DND-41 (cell line): ENCODE results near the gene ECPAS.
"Not testable (repeated sequence)": the region's sequence is repeated elsewhere in the genome, so short reads cannot be mapped to it uniquely, and the experiment has no call there.

ENCODE experiments used
- ATAC-seq: fragments of 200-7000 bp; cut with Tn5 transposase; 3 replicates; pipeline ENCODE4 v1.9.1; 2021; ENCODE audit warnings: low read depth; ENCODE audit not compliant: insufficient read depth
- DNase-seq: peaks from one replicate; pipeline ENCODE4 v3.0.0-alpha.2; 2020
- H2AFZ ChIP-seq: 2 replicates; pipeline ENCODE4 v1.6.0; 2012; ENCODE audit warnings: low read depth, low read length
- H3K27ac ChIP-seq: 2 replicates; pipeline ENCODE4 v1.5.1; 2012; ENCODE audit warnings: low read length, inconsistent platforms
- H3K27me3 ChIP-seq: fragments of 200-600 bp; sonication (generic); 2 replicates; pipeline ENCODE4 v1.6.0; 2012; ENCODE audit warnings: low read length, mild to moderate bottlenecking, inconsistent platforms; ENCODE audit not compliant: insufficient read depth, poor library complexity
- H3K36me3 ChIP-seq: 2 replicates; pipeline ENCODE4 v1.5.1; 2012; ENCODE audit warnings: low read length, inconsistent platforms; ENCODE audit not compliant: insufficient read depth
- H3K4me1 ChIP-seq: 2 replicates; pipeline ENCODE4 v1.5.1; 2012; ENCODE audit warnings: mild to moderate bottlenecking, low read length; ENCODE audit not compliant: insufficient read depth
- H3K4me2 ChIP-seq: 2 replicates; pipeline ENCODE4 v1.6.0; 2012; ENCODE audit warnings: mild to moderate bottlenecking, moderate library complexity, low read length, inconsistent platforms; ENCODE audit not compliant: insufficient read depth
- H3K4me3 ChIP-seq, 2 experiments: fragments of 200-600 bp in 1 of 2; shearing (Covaris generic) in 1 of 2; 2 replicates each; pipeline ENCODE4 v1.5.1; 2012 to 2016; ENCODE audit warnings: inconsistent platforms in 2 of 2, low read length in 2 of 2, mild to moderate bottlenecking in 2 of 2, low read depth in 1 of 2, moderate library complexity in 1 of 2
- H3K79me2 ChIP-seq: 2 replicates; pipeline ENCODE4 v1.6.0; 2012; ENCODE audit warnings: low read length, inconsistent platforms; ENCODE audit not compliant: insufficient read depth
- H3K9ac ChIP-seq: 2 replicates; pipeline ENCODE4 v1.6.0; 2012; ENCODE audit warnings: low read depth, mild to moderate bottlenecking, inconsistent platforms, low read length, moderate library complexity
- H3K9me3 ChIP-seq: 2 replicates; pipeline ENCODE4 v1.5.1; 2012; ENCODE audit warnings: low read length, moderate library complexity, mild to moderate bottlenecking, inconsistent platforms; ENCODE audit not compliant: insufficient read depth, severe bottlenecking
- H4K20me1 ChIP-seq: 2 replicates; pipeline ENCODE4 v1.6.0; 2012; ENCODE audit warnings: low read length; ENCODE audit not compliant: insufficient read depth
- EZH2 ChIP-seq: IDR thresholded peaks from 3 replicates; pipeline ENCODE4 v1.6.1; 2012; ENCODE audit warnings: borderline replicate concordance, low read depth, mild to moderate bottlenecking, moderate library complexity, low read length, inconsistent platforms; ENCODE audit not compliant: severe bottlenecking
- TF ChIP-seq, protein P1 (sequence below): IDR thresholded peaks from 2 replicates; pipeline ENCODE4 v1.5.1; 2012; ENCODE audit warnings: borderline replicate concordance, low read length, moderate library complexity, mild to moderate bottlenecking; ENCODE audit not compliant: poor library complexity, severe bottlenecking; ENCODE audit errors: extremely low read depth

ECPAS gene

DNA sequence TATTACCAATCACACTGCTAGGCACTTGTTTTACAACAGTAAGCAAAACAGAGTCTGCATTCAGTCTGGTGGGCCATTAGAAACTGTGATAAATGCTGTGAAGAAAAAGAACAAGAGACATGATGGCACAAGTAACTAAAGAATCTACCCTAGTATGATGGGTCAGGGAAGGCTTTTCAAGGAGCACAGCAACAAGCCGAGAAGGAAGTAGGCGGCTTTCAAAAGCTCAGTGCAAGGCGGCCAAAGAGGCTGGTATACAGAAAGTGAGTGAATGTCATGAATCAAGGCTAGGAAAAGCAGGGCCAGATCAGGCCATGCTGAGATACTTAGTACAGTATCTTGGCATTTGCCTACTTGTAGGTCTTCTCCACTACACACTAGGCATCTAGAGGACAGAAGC lies 76.4 kb downstream of the ECPAS start:
- H3K4me2 ChIP-seq = no peak overlapping the region
- TF ChIP-seq, protein P1, sequence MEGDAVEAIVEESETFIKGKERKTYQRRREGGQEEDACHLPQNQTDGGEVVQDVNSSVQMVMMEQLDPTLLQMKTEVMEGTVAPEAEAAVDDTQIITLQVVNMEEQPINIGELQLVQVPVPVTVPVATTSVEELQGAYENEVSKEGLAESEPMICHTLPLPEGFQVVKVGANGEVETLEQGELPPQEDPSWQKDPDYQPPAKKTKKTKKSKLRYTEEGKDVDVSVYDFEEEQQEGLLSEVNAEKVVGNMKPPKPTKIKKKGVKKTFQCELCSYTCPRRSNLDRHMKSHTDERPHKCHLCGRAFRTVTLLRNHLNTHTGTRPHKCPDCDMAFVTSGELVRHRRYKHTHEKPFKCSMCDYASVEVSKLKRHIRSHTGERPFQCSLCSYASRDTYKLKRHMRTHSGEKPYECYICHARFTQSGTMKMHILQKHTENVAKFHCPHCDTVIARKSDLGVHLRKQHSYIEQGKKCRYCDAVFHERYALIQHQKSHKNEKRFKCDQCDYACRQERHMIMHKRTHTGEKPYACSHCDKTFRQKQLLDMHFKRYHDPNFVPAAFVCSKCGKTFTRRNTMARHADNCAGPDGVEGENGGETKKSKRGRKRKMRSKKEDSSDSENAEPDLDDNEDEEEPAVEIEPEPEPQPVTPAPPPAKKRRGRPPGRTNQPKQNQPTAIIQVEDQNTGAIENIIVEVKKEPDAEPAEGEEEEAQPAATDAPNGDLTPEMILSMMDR = no peak
- no peak for TF ChIP-seq EZH2

DNA sequence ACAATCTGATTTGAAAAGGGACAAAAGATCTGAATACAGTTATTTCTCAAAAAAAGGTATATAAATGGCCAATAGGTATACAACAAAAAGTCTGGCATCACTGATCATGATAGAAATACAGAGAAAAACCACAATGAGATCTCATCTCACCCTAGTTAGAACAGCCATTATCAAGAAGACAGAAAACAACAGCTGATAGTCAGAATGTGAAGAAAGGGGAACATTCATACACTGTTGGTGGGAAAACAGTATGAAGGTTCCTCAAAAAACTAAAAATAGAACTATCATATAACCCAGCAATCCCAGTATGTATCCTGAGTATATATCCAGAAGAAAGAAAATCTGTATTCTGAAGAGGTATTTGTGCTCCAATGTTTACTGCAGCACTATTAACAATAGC lies 78.5 kb downstream of the ECPAS start:
- no peak overlapping the region for H2AFZ ChIP-seq
- no peak overlapping the region for H3K4me3 ChIP-seq
- H3K36me3 ChIP-seq = no peaks in the 10 kb centered on the region

More for the DNA sequence above, 76.4 kb downstream of the ECPAS start:
- no peak overlapping the region for H3K27ac ChIP-seq
- H3K4me3 ChIP-seq = no peak overlapping the region
- DNase-seq (no peak), ATAC-seq (no peak)
- no peak overlapping the region for H2AFZ ChIP-seq
- no peaks in the 10 kb centered on the region for H3K9me3 ChIP-seq
- H3K4me1 ChIP-seq = no peaks in the 10 kb centered on the region
- H4K20me1 ChIP-seq = no peaks in the 10 kb centered on the region
- H3K79me2 ChIP-seq = no peaks in the 10 kb centered on the region
- H3K9ac ChIP-seq = no peak overlapping the region
- H3K27me3 ChIP-seq = peaks cover 3% of the 10 kb centered on the region
- H3K36me3 ChIP-seq = no peaks in the 10 kb centered on the region

DNA sequence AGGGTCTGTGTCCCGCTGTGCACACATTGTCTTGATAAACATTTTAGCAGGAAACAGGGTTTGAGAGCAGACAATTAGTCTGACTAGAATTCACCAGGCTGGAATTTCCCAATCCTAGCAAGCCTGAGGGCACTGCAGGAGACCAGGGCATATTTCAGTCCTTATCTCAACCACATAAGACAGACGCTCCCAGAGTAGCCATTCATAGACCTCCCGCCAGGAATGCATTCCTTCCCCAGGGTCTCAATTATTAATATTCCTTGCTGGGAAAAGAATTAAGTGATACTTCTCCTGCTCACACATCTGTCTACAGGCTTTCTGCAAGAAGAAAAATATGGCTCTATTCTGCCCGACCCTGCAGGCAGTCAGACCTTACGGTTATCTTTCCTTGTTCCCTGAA lies 82.7 kb downstream of the ECPAS start:
- H3K79me2 ChIP-seq, ATAC-seq, H3K9me3 ChIP-seq, H3K9ac ChIP-seq, DNase-seq, H2AFZ ChIP-seq, H3K4me3 ChIP-seq, H3K4me2 ChIP-seq, H3K27ac ChIP-seq, H3K4me1 ChIP-seq, H3K36me3 ChIP-seq, H3K27me3 ChIP-seq, H4K20me1 ChIP-seq: not testable (repeated sequence)

More for the DNA sequence above, 78.5 kb downstream of the ECPAS start:
- Histone ChIP-seq H3K27me3 (no peaks in the 10 kb centered on the region), H3K27ac (no peak overlapping the region), H3K9ac (no peak overlapping the region), H3K4me2 (no peak overlapping the region), H3K4me1 (no peaks in the 10 kb centered on the region), H3K79me2 (no peaks in the 10 kb centered on the region), H4K20me1 (no peaks in the 10 kb centered on the region), H3K9me3 (peaks cover 2% of the 10 kb centered on the region)
- ATAC-seq = no peak
- TF ChIP-seq, protein P1 = no peak
- no peak for TF ChIP-seq EZH2
- DNase-seq = no peak

DNA sequence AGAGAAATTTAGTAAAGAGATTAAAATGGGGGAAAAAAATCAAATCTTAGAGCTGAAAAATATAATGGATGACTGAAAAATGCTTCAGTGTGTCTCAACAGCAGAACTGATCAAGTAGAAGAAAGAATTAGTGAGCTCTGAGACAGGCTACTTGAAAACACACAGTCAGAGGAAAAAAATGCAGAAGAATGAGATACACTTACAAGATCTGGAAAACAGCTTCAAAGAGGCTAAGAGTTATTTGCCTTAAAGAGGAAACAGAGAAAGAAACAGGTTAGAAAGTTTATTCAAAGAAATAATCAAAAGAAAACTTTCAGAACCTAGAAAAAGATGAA lies 83.7 kb downstream of the ECPAS start:
- H3K4me3 ChIP-seq = no peak overlapping the region
- H4K20me1 ChIP-seq = no peaks in the 10 kb centered on the region
- DNase-seq (no peak), ATAC-seq (no peak)
- H3K9ac ChIP-seq = no peak overlapping the region
- H3K27ac ChIP-seq = no peak overlapping the region
- no peak overlapping the region for H3K4me2 ChIP-seq
- H3K79me2 ChIP-seq = no peaks in the 10 kb centered on the region
- H2AFZ ChIP-seq = no peak overlapping the region
- H3K36me3 ChIP-seq = no peaks in the 10 kb centered on the region
- no peaks in the 10 kb centered on the region for H3K27me3 ChIP-seq
- no peaks in the 10 kb centered on the region for H3K4me1 ChIP-seq
- TF ChIP-seq, protein P1 = no peak
- no peak for TF ChIP-seq EZH2
- H3K9me3 ChIP-seq = peaks cover 9% of the 10 kb centered on the region
